ENCODE measurements around the gene TMEM167B.
"Not testable (repeated sequence)": the region's sequence is repeated elsewhere in the genome, so short reads cannot be mapped to it uniquely, and the experiment has no call there.

Gene TMEM167B

DNA sequence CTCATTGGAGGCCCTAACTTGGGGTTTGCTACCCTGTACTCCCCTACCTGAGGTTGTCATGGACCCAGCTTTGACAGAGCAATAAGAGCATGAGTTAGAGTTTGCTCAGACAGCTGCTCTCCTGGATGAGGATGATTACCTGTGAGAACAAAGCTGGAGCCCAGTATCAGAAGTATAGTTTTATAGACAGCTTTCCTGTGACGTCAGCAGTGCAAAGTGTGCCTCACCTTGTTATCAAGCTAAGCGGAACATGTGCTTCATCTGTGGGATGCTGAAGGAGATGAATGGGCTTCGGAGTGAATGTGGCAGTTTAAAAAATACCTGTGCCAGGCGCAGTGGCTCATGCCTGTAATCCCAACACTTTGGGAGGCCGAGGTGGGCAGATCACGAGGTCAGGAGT, 43.2 kb upstream of the TMEM167B start:
- in situ Hi-C loops (cut with MboI; ENCODE audit: low pct_unique_long_range_greater_than_20kb, low sequenced_read_pairs, unreplicated experiment) = no loop called here
- DNase-seq (ENCODE audit: low spot score) = no peak
- TF ChIP-seq, protein P1, sequence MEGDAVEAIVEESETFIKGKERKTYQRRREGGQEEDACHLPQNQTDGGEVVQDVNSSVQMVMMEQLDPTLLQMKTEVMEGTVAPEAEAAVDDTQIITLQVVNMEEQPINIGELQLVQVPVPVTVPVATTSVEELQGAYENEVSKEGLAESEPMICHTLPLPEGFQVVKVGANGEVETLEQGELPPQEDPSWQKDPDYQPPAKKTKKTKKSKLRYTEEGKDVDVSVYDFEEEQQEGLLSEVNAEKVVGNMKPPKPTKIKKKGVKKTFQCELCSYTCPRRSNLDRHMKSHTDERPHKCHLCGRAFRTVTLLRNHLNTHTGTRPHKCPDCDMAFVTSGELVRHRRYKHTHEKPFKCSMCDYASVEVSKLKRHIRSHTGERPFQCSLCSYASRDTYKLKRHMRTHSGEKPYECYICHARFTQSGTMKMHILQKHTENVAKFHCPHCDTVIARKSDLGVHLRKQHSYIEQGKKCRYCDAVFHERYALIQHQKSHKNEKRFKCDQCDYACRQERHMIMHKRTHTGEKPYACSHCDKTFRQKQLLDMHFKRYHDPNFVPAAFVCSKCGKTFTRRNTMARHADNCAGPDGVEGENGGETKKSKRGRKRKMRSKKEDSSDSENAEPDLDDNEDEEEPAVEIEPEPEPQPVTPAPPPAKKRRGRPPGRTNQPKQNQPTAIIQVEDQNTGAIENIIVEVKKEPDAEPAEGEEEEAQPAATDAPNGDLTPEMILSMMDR (IDR thresholded peaks at IDR 0.05; ENCODE audit: extremely low read depth, insufficient read depth, missing control alignments) = no peak

DNA sequence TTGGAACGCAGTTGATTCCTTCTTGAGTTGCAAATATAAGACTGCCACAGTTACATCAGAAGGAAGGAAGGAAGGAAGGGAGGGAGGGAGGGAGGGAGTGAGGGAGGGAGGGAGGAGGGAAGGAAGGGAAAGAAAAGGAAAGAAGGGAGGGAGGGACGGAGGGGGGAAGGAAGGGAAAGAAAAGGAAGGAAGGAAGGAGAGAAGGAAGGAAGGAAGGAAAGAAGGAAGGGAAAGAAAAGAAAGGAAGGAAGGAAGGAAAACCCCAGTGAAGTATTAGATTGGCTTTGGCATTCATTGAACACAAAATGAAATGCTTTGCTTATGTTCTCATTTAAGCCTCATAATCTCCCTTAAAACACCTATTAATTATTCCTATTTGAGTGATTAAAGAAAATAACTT, 42.2 kb upstream of the TMEM167B start:
- no peak for DNase-seq (ENCODE audit: low spot score)
- in situ Hi-C loops (cut with MboI; ENCODE audit: low pct_unique_long_range_greater_than_20kb, low sequenced_read_pairs, unreplicated experiment) = no loop called here
- TF ChIP-seq, protein P1 (IDR thresholded peaks at IDR 0.05; ENCODE audit: extremely low read depth, insufficient read depth, missing control alignments) = no peak

- TF ChIP-seq, protein P1 (IDR thresholded peaks at IDR 0.05; ENCODE audit: extremely low read depth, insufficient read depth, missing control alignments) = no peak
- DNase-seq (ENCODE audit: low spot score) = no peak
- in situ Hi-C loops (cut with MboI; ENCODE audit: low pct_unique_long_range_greater_than_20kb, low sequenced_read_pairs, unreplicated experiment) = no loop called here
These were observed 40.2 kb upstream of the TMEM167B start for GRCh38 chr1:109050228-109050995.

DNA sequence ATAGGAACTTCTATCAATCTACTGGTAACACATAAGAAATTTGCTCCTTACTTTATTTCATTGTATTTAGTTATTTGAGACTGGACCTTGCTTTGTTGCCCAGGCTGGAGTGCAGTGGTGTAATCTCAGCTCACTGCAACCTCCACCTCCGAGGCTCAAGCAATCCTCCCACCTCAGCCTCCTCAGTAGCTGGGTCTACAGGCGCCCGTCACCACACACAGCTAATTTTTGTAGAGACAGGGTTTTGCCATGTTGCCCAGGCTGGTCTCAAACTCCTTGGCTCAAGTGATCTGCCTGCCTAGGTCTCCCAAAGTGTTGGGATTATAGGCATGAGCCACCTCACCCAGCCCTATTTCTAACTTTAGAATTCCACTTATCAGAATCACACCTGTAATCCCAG, 38.4 kb upstream of the TMEM167B start:
- in situ Hi-C loops (cut with MboI; ENCODE audit: low pct_unique_long_range_greater_than_20kb, low sequenced_read_pairs, unreplicated experiment); DNase-seq (ENCODE audit: low spot score): not testable (repeated sequence)

DNA sequence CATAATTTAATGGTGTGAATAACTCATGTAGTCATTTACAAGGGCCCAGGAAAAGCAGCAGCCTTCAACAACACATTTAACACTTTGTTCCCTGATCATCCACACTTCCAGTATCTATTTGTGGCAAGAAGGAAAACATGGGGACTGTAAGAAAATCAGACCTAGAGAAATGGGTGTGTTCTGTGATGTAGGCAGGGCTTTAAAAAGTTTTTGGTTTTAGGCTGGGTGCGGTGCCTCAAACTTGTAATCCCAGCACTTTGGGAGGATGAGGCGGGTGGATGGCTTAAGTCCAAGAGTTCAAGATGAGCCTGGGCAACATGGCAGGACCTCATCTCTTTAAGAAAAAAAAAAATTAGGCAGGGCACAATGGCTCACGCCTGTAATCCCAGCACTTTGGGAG, 34.5 kb upstream of the TMEM167B start:
- no peak for DNase-seq (ENCODE audit: low spot score)
- TF ChIP-seq, protein P1 (IDR thresholded peaks at IDR 0.05; ENCODE audit: extremely low read depth, insufficient read depth, missing control alignments) = no peak
- in situ Hi-C loops (cut with MboI; ENCODE audit: low pct_unique_long_range_greater_than_20kb, low sequenced_read_pairs, unreplicated experiment) = no loop called here

GRCh38 chr1:109059026-109059425, 31.5 kb upstream of the TMEM167B start:
- DNase-seq (ENCODE audit: low spot score) = no peak
- in situ Hi-C loops (cut with MboI; ENCODE audit: low pct_unique_long_range_greater_than_20kb, low sequenced_read_pairs, unreplicated experiment) = no loop called here
- TF ChIP-seq, protein P1 (IDR thresholded peaks at IDR 0.05; ENCODE audit: extremely low read depth, insufficient read depth, missing control alignments) = no peak

DNA sequence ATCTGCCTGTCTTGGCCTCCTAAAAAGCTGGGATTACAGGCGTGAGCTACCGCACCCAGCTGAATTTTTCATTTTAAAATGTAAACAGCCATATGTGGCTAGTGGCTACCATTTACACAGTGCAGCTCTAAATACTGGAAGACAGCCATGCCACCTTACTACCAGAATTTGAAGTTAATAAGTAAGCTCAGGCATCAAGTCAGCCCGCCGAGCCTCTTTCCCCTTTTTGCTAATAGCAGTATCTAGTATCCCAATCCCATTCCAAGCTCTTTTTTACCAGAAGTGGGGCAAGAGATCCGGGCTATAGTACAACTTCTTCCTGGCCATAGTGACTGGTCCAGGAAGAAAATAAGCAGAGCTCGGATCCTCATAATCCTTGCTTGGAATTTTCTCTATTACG, 29.9 kb upstream of the TMEM167B start:
- TF ChIP-seq, protein P1 (IDR thresholded peaks at IDR 0.05; ENCODE audit: extremely low read depth, insufficient read depth, missing control alignments) = no peak
- in situ Hi-C loops (cut with MboI; ENCODE audit: low pct_unique_long_range_greater_than_20kb, low sequenced_read_pairs, unreplicated experiment) = no loop called here
- no peak for DNase-seq (ENCODE audit: low spot score)

All from GM13977 (cell line).